NK-92 (cell line): ENCODE data around the gene RNF186.

ENCODE experiments used
- DNase-seq: peaks from one replicate; lab custom pipeline; 2025; ENCODE audit not compliant: unreplicated experiment; lab: John Stamatoyannopoulos, UW

The RNF186 gene

GRCh38 chr1:19768353-19769210 lies 46.5 kb downstream of the RNF186 start:
- DNase-seq = no peak

DNA sequence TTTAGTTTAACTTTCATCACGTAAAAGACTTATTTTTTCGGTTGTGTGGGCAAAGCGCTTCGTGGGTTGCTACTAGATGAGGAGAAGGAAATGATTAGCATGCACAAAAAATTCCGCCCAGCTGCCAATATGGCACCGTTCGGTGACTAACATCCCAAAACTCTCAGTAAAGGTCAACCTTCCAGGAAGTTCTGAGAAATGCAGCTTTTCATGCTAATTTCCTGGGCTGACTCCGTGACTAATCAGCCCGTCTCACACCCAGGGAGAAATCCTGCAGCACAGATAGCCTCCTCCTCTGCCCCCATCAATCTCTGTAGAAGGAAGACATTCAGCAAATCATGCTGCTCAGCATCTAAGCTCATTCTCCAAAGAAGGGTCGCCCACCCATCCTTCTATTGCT lies 49.5 kb downstream of the RNF186 start:
- no peak for DNase-seq

GRCh38 chr1:19764848-19765247 lies 50.2 kb downstream of the RNF186 start:
- DNase-seq = no peak
